ENCODE data around the gene CEP55.

Gene CEP55

DNA sequence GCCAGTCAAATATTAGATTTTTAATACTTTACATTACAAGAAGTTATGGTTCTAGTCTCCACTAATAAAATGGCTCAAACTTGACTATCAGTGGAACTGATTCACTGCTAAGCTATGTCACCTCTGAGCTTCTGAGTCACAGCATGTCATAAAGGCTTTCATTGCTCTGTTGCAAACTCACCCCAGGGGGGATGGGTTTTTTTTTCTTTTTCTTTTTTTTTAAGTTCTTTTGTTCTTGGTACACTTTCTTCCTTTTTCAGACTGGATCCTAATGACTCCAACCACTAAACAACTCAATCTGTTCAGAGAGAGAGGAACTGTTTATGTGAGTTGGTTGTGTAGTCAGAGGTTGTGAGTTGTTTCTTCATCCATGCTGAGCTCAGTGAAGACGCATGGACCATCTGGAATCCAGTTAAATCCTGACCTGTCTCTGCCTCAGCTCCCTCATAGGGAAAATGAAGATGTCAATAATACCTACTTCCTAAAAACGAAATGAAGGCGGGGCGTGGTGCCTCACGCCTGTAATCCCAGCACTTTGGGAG lies 25.2 kb upstream of the CEP55 start:
- no peak for DNase-seq

DNA sequence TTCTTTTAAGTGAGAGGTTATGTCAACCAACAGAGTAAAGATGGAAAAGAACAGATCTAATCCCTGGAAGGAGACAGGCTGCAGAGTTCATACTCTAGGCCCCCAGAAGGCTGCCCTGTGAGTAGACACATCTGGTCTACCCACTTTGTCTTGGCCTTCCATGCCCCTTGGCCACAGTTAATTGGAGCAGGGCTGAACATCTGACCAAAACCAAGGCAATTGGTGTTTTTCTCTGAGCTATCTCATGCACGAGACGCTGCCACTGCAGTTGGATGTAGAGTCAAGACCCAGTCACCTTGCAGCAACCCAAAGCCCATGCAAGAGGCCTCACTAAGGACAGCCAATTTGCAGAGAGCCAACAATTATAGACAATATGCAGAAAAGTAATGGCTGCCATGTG lies 23.3 kb upstream of the CEP55 start:
- no peak for DNase-seq

GRCh38 chr10:93473804-93474472 lies 22.5 kb upstream of the CEP55 start:
- no peak for DNase-seq

GRCh38 chr10:93475227-93475626 lies 21.2 kb upstream of the CEP55 start:
- no peak for DNase-seq

DNA sequence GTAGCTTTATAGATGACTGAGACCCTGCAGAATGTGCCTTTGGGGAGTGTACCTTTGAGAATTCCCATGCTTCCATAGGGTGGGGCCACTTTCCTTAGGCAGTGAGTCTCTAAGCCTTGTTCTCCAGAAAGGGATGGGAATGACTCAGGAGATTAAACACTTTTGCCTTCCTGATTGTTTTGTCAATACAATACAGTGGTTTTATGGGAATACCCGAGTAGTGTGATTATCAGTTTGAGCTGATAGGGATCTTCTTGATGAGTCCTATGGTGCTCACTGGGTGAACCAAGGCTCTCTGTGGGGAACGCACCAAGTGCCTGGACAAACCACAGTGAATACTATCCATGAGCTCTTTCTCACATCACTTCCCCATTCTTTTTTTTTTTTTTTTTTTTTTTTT lies 20.5 kb upstream of the CEP55 start:
- no peak for DNase-seq

- DNase-seq: no peak
Measured at GRCh38 chr10:93476756-93477155, 19.7 kb upstream of the CEP55 start.

- no peak for DNase-seq
Measured at GRCh38 chr10:93478873-93479272, 17.5 kb upstream of the CEP55 start.

GRCh38 chr10:93481637-93482144 lies 14.7 kb upstream of the CEP55 start:
- DNase-seq: no peak

DNA sequence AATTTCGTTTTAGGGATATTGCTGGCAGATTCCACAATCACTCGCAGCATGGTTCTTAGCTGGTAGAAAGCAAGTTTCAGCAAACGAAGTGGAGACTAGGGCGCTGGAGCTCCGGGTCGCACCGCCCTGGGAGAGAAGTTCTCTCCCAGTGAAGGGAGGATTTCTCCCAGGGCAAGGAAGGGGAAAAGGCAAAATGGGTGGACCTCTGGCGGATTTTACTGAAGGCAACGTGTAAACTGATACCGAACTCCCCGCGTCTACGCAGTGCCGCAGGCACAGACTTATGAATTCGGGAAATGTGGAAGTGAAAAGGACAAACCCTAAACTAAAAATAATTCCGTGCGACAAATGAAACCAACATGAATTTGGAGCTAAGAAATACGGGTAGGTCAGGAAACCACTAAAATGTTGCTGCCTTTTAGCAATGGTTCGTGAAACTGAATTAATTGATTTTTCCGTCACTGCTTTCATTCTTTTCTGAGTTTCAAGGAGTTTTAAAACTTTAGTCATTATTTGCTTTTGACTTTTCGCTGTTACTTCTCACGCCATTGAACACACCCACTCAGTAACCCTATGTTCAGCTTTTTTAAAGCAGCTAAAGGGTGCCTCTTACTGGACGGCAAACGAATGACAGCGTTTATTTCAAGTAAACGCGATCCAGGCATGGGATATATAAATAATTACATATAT lies 14.1 kb upstream of the CEP55 start, which contains the start of gene MYOF:
Gene MYOF (minus strand): TSS at position 190 of the 690 bp plus-strand sequence. CDS start 140 bp downstream, at position 50.
- DNase-seq: peak in 1 of 2 experiments; percentile 25

DNA sequence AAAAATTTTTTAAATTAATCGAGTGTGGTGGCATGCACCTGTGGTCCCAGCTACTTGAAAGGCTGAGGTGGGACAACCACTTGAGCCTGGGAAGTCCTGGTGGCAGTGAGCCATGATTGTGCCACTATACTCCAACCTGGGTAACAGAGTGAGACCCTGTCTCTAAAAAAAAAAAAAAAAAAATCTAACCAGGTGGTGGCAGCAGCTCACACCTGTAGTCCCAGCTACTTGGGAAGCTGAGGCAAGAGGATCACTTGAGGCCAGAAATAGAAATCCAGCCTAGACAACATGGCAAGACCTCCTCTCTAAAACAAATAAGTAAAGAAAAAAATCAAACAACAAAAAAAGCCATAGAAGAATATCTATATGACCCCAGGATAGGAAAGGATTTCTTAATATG lies 10.7 kb upstream of the CEP55 start:
- DNase-seq: no peak

DNA sequence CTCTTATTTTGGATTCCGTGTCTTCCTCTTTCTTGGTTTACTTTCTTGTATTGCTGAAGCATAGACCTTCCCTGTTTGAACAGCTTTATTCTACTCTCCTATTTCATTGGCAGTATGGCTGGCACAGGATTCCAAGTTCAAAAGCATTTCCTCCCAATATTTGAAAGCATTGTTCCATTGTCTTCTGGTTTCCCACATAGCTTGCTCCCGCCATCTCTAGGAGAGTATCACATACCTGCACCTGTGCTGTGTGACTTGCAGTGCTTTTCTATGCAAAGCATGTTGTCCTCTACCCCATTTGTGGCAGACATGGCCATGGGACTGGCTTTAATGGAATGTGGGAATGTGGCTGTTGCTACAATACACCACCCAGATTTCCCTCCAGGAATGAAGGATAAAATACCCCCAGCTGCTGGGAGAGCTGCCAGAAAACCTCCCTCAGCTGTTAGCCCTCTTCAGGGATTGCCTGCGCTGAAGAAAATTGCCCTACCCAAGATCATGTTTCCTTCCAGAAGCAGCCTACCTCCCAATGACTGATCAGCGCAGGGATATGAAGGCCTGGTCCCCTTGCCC lies 7.4 kb upstream of the CEP55 start:
- no peak for DNase-seq

GRCh38 chr10:93491602-93492121 lies 4.8 kb upstream of the CEP55 start:
- no peak for DNase-seq

DNA sequence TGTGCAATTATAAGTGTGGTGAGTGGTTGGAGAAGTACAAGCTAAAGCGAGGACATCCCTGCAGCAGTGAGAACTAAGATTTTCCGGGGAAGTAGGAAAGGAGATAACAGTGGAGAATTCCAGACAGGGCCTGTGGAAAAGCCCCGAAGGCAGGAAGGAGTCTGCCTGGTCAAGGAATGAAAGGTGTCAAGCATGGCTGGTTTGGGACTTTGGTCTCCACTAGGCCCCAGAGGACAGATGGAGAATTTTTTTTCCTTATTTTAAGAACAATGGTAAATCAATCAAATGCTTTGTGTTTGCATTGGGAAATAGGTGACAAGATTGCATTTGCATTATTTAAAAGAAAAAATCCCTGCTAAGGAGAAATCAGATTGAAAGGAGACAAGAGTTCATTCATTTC lies 3.2 kb upstream of the CEP55 start:
- DNase-seq: no peak

DNA sequence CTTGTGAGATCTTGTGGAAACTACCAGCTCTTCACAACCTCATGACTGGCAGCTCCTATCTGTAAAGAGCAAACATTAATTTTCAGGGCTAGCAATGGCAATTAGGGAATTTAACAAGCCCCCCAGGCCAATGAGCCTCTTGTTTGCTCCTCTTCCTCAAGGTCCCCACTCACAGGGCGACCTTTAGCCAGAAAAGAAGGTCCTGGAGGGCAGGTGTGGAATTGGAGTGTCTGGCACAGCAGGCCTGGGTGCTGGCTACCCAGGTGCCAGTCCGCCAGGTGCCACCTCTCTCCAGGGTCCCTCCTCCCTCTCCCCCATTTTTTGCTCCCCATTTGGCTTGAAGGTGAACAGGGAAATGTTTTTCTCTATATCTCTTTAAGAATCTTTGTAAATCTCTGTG lies 1.9 kb upstream of the CEP55 start:
- no peak for DNase-seq

DNA sequence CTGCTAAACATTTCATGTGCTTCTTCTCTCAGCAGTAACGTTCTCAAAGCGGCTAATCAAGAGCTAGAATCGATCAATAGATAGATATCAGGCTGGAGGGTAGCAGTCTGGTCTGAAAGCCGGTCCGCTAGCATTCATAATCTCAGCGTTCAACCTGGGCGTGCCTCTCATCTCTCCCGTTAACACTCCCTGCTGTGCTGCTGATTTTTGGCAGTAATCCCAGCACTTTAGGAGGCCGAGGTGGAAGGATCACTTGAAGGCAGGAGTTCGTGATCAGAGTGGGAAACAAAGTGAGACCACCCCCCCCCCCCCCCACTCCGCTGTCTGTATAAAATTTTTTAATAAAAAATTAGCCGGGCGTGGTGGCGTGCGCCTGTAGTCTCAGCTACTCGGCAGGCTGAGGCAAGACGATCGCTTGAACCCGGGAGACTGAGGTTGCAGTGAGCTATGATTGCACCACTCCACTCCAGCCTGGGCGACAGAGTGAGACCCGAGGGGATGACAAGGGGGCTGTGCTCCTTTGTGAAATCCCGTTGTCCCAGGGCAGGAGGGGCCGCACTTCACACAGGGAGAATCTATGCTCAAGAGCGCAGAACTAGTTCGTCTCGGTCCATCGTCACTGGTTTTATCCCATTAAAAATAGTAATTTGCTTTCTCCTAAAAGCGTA lies 624 bp upstream of the CEP55 start:
- DNase-seq: no peak

DNA sequence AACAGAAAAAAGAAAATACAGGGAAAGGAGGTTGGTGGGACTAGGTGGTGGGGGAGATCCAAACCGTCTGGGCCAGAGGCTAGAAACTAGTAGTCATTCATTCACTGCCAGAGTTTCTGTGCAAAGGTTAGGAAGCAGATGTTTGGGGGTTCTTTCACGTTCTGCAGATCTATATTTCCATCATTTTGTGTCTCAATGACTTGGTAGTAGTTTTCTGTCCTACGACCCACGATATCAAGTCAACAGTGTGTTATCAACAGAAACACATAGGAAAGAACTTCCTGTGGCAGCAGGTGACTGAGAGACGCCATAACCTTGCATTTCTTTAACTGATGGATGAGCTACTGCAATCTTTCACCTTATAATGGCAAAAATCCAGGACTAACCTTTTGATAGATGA lies 1.8 kb downstream of the CEP55 start:
- no peak for DNase-seq

- DNase-seq: no peak
Measured at GRCh38 chr10:93501650-93502049, 5.2 kb downstream of the CEP55 start.

DNA sequence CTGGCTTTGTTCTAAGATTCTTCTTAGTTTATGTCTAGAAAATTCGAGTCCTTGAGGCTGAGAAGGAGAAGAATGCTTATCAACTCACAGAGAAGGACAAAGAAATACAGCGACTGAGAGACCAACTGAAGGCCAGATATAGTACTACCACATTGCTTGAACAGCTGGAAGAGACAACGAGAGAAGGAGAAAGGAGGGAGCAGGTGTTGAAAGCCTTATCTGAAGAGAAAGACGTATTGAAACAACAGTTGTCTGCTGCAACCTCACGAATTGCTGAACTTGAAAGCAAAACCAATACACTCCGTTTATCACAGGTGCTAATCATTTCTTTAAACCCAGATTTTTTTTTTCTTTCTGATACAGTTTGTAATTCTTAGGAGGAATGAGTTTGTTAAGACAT lies 6.7 kb downstream of the CEP55 start:
- DNase-seq: no peak

GRCh38 chr10:93505075-93505474 lies 8.7 kb downstream of the CEP55 start:
- no peak for DNase-seq

DNA sequence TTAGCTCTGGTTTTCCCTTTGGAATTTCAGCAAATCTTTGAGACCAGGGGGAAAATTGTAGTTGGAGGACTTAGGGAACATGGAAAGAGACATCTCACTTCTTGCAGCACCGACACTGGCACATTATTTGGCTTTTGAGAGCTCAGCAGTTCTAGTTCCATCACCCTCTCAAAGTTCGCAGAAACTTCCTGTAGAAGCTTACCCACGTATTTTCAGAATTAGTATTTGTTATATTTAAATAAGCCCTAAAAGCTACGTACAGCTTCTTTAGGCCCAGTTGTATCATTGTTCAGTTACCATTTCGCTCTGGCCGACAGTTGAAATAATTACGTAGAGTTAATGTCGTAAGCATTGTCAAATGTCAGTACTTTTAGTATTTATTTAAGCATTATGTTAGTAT lies 13.4 kb downstream of the CEP55 start:
- no peak for DNase-seq

- no peak for DNase-seq
Measured at GRCh38 chr10:93512565-93512964, 16.2 kb downstream of the CEP55 start.

GRCh38 chr10:93513091-93513490 lies 16.7 kb downstream of the CEP55 start:
- no peak for DNase-seq

DNA sequence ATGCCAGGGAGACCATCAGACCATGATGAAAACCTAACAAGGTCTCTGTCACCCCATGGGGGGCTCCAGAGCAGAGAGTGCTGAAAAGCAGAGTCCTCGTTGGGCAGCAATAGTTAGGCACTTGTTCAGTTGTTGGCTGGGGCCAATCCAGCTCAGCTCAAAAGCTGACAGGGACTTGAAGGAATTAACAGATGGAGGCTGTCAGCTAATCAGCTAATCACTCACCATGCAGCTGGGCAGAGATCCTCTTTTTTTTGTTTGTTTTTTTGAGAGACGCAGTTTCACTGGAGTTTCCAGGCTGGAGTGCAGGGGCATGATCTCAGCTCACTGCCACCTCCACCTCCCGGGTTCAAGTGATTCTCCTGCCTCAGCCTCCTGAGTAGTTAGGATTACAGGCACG lies 18.1 kb downstream of the CEP55 start:
- DNase-seq: no peak
